Measurements from ENCODE around the gene RFX6.

- TF ChIP-seq CTCF (IDR thresholded peaks at IDR 0.05): no peak
- no peak for TF ChIP-seq EZH2 (IDR thresholded peaks at IDR 0.05; ENCODE audit: borderline replicate concordance, insufficient read depth, low read depth, low read length, poor library complexity, severe bottlenecking)
Measured at GRCh38 chr6:116945809-116946208, 68.8 kb downstream of the RFX6 start.

All from B cell (primary cell).